ENCODE results near the gene COL8A2. TPM values are rescaled to one million over a fixed set of nuclear protein-coding genes. Genes with fewer than 3 reads are reported as not detected.

The COL8A2 gene
- total RNA-seq, 1 experiment from 2014 or later = 2.2 TPM

GRCh38 chr1:36115200-36115669 is 9.8 kb downstream of the COL8A2 start:
- peak; percentile 81 for DNase-seq (ENCODE audit: low read depth)

GRCh38 chr1:36114371-36114770 is 10.7 kb downstream of the COL8A2 start:
- DNase-seq (ENCODE audit: low read depth) = no peak

DNA sequence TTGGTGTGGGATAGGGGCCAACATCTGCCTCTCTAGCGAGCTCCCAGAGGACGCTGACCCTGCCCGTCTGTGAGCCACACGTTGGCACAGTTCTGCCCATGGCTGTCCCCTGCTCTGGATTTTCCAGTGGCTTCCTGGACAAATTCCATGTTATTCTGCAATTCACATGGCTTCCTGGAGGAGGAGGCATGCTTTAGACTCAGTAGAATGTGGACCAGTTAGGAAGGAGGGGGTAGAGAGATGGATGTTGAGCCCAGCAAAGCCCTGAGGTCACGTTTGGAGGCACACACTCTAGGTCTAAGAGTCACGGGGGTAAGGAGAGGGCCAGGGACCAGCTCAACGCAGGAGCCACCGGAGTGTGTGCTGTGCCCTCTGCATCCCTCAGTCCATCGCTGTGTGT is 12.2 kb downstream of the COL8A2 start:
- DNase-seq (ENCODE audit: low read depth) = no peak

DNA sequence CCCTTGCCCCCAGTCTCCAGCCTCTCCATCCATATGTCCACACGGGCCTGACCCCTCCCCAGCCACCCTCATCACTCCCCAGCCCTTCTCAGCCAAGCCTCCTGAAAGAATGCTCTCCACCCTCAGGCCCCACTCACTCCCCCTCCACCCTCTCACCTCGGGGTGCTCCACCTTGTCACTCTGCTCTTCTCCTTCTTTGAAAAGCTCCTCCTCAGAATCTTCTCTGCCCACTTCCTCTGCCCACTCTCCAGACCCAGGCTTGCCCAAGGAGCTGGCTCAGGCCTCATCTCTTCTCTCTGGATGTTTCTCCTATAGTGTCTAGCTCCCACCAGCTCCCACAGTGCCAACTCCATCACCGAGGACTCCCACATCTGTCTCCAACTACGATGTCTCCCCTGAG is 13.9 kb downstream of the COL8A2 start:
- no peak for DNase-seq (ENCODE audit: low read depth)

DNA sequence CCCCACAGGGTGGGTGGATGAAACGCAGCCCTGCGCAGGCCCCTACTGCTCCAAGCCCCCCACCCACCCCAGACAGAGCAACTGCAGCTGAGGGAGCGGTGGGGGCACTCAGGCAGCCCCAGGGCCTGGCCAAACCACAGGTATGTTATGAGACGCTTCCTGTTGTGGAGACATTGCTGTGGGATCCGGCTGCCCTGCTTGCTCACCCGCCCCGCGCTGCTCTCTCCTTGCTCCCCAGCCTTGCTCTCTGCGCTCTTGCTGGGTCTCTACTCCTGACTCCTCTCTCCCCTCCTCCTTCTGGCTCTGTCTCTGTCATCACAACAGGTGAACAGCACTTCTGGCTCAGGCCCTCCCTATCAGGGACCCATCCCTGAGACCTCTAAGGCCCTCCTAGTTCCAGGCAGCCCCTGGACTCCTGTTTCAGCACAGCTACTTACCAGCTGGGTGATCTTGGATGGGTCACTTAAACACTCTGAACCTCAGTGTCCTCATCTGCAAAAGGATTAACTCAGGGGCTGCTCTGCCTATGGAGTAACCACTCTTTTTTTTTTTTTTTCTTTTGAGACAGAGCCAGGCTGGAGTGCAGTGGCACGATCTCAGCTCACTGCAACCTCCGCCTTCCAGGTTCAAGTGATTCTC is 15.9 kb downstream of the COL8A2 start:
- DNase-seq (ENCODE audit: low read depth) = peak; percentile 95

GRCh38 chr1:36108314-36108713 is 16.7 kb downstream of the COL8A2 start:
- DNase-seq (ENCODE audit: low read depth) = peak; percentile 95

- no peak for DNase-seq (ENCODE audit: low read depth)
Observed at GRCh38 chr1:36107394-36107793, 17.6 kb downstream of the COL8A2 start.

DNA sequence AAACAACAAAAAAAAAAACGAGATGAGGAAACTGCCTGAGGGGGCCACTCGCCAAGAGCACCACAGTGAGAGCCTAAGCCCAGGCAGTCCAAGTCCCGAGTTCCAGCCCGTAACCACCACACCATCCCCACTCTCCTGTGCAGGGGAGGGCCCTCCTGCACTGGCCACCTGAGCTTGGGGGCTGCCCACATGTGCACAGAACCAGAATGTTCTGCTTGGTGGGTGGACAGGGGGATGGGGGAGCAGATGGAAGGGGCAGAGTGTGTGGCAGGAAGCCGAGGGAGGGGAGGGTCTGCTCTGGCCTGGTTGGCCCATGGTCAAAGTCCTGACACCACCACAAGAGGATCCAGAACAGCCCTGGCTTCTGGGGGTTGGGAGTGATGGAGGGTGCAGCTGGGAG is 18.8 kb downstream of the COL8A2 start:
- no peak for DNase-seq (ENCODE audit: low read depth)

GRCh38 chr1:36101546-36101945 is 23.5 kb downstream of the COL8A2 start:
- DNase-seq (ENCODE audit: low read depth) = no peak

DNA sequence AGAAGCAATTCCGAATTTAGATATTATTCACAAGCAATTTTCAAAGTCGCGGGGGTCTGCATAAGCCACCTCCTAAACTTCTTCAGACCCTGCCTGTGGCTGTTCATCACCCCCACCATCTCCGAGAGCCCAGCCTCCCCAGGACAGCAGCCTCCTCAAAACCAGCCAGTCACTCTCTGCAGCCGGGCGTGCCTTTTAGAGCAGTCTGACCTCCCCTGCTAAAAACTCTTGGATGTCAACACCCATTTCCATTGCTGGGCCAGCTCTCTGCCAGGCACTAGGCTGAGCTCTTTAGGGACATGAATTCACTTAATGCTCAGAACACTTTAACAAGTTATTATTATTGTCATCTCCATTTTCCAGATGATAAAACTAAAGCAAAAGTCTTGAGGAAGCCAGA is 24.6 kb downstream of the COL8A2 start:
- no peak for DNase-seq (ENCODE audit: low read depth)

- peak; percentile 85 for DNase-seq (ENCODE audit: low read depth)
Observed at GRCh38 chr1:36099681-36100341, 25.2 kb downstream of the COL8A2 start.

DNA sequence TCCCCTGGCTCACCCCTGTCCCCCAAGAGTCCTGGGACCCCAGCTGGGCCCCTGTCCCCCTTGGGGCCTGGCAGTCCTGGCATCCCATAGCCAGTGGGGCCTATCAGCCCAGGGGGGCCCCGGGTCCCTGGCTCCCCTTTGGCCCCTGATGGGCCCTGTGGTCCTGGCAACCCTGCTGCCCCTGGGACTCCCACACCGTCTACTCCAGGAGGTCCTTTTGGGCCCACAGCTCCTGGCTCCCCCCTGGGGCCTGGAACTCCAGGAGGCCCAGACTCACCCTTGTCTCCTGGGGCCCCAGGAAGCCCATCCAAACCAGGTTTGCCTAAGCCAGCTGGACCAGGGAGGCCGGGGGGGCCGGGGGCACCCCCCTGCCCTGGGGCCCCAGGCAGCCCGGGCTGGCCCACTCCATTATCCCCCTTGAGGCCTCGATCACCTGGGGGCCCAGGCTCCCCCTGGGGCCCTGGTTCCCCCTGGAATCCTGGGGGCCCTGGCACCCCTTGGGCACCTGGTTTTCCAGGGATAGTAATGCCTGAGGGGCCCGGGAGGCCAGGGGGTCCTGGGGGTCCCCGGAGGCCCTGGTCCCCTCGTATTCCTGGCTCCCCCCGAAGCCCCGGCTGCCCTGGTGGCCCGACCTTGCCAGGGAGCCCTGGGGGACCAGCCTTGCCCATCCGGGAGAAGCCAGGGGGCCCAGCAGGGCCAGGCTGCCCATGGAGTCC is 26.2 kb downstream of the COL8A2 start:
- DNase-seq (ENCODE audit: low read depth) = no peak

DNA sequence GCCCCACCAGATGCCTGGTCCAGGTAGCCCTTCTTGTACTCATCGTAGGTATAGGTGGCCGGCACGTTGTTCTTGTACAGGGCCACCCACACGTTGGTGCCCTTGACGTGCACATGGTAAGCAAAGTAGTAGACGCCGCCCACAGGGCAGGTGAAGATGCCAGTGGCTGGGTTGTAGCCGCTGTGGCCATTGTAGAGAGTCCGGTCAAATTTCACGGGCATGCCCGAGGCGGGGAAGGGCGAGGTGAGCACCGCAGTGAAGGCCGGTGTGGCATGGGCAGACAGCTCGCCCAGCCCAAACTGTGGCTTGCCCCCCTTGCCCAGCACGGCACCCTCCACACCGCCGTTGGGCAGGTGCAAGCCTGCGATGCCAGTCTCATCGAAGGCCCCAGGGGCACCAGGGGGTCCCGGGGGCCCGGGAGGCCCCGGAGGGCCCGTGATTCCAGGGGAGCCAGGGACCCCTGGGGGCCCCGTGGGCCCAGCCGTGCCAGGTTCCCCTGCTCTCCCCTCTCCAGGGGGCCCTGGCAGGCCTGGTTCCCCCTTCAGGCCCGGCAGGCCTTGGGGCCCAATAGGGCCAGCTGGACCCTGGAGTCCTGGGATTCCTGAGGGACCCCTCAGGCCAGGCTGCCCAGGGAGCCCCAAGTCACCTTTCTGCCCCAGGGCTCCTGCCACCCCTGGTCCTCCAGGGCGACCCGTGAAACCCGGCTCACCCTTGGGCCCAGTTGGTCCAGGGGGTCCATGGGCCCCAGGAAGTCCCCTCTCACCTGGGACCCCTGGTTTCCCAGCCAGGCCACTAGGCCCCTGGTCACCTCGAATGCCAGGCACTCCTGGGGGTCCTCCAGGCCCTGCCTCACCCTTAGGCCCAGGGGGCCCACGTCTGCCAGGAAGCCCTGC is 27.1 kb downstream of the COL8A2 start:
- no peak for DNase-seq (ENCODE audit: low read depth)

DNA sequence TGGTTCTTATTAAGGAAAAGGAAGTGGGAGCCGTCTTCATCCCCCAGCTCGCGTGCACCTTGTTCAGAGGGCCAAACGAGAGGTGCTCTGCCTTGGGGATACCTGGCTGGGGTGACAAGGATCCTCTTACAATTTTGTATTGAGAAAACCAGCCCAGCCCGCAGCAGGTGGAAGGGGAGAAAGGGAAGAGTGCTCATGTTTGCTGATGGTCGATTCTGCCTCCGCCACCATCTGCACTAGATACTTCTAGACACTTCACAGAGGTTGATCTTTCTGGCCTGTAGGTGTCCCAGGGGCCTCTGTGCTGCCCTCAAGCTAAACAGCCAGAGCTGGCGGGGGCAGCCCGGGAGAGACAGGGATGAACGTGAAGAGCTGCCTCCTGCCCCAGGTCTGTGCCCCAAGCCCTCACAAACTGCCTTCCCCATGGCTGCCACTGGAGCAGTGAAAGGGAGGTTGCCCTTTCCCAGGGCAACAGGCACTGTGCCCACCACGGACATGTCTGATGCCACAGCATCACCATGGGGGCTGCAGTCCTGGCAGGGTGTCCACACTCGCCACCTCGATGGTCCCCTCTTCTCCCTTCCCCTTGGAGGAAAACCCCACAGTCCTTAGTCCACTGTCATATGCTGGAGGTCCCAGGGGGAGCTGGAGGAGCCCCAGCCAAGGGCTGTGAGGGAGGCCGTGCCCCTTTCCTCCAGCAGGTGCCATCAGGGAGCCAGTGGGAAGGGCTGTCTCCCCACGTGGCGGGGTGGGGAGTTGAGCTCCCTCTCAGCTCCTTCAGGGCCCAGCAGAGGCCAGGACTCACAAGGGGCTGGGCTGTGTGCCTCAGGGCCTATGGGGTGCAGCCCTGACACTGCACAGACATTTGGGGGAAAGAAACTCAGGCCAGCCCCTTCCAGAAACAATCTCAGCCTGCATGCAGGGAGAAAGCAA is 28.3 kb downstream of the COL8A2 start:
- DNase-seq (ENCODE audit: low read depth) = peak; percentile 62

- no peak for DNase-seq (ENCODE audit: low read depth)
Observed at GRCh38 chr1:36095760-36096405, 29.1 kb downstream of the COL8A2 start.

- no peak for DNase-seq (ENCODE audit: low read depth)
Observed at GRCh38 chr1:36094621-36095061, 30.4 kb downstream of the COL8A2 start.

DNA sequence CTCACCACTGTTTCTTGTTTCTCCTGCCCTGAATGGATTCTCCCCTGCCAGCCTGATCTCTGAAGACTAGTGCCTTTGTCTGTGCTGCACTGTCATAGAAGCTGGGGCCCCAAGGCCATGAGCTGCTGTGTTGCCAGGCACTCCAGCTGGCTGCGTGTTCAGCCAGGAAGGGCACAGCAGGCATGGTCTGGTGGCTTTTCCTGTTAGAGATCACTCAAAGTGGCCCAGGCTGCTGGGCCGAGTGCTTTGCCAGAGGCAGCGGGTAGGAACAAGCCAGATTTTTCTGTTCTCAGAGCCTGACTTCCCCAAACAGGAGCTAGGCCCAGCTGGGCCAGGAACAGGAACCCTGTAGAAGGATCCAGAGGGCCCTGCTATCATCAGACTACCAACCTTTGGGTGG is 31.1 kb downstream of the COL8A2 start:
- DNase-seq (ENCODE audit: low read depth) = no peak

DNA sequence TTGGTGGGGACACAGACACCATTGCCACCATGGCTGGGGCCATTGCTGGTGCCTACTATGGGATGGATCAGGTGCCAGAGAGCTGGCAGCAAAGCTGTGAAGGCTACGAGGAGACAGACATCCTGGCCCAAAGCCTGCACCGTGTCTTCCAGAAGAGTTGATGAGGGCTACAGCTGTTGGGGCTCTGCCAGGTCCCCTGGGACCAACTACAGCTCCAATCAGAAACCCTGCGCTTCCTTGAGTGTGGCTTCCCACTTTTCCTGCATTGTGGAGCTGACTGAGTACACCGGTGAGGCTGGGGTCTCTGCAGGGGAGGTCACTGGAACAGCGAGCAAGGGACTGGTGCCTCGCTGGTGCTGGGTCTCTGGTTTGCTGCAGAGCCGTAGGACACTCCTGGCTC is 31.8 kb downstream of the COL8A2 start:
- no peak for DNase-seq (ENCODE audit: low read depth)

- DNase-seq (ENCODE audit: low read depth) = no peak
Observed at GRCh38 chr1:36092798-36093185, 32.2 kb downstream of the COL8A2 start.

DNA sequence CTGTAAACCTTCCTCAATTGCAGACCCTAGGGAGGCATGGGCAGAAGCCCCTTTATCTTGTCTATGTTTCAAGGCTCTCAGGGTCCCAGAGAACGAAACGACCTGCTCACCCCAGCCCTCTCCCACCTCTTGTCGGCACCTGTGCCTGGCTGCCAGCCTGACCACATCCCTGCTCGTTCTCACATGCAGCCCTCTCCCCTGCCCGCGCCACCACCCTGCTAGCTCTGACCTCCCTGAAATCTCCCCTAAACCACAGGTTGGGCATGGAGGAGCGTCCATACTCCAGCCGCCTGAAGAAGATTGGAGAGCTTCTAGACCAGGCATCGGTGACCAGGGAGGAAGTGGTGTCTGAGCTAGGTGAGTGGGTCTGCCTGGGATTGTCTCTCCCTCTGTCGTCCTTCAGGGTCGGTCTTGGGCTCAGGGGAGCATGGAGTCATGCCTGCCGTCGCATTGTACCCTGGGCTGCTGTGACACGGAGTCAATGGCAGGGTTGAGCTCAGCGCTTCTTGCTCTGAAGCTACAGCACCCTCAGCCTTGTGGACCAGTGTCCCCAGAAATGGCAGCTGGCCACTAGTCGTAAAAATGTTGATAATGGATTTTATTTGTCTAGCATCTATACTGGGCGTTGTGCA is 32.7 kb downstream of the COL8A2 start:
- no peak for DNase-seq (ENCODE audit: low read depth)
